ENCODE measurements around the gene MAML2. TPM values are rescaled to one million over a fixed set of nuclear protein-coding genes. Genes with fewer than 3 reads are reported as not detected.

Gene MAML2
- total RNA-seq, 5 donors from 2014 or later (not counting 1 experiment from before 2014, with no cell fraction given) = 30.4 to 66.7 (median 35.1) TPM

DNA sequence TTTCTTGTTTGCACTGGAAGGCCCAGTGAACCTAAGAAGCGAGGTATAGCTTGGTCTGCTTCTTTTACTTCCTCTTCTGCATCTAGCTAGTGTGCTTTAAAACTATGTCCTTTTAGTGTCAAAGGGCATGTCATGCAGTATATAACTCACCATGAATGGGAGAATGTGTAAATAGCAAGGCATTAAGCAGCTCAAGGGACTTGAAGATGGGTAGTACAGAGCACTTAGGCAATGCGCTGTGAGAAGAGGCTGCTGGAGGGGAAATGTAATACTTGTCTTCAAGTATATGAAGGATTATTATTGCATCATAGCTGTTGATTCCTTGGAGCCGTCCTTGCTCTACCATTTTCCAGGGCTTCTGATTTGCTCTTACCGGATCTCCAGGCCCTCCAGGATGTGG, 7.6 kb downstream of the MAML2 start:
- POLR2A ChIA-PET = interaction anchor here (0.7 to 0.9 kb wide), 2 partner anchors 49 to 116 kb away, joined by 3 to 5 read pairs; no protein-coding TSS in a partner anchor
- H3K27ac Mint-ChIP-seq = peak overlapping the region in 1 of 2 donors; percentile 48

DNA sequence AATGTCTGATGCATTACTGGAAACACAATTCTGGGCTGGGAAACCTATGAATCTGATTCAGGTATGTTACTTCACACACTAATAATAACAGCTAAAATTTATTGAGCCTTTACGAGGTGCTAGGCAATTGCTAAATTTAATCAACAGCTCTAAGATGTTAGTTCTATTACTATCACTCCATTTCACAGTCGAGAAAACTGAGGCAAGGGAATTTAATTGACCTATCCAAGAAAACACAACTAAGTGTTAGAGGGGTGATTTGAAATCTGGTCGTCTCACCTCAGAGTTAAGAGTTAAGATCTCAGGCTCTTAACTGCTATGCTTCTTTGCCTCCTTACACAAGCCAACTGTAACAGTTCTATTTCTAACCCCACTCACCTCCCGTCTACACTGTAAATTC, 8.8 kb downstream of the MAML2 start:
- no CpG with 5 or more reads among the region's 4 CpGs for WGBS (ENCODE audit: insufficient coverage)
- peaks cover 35 to 65% of the 10 kb centered on the region in 2 experiments for H3K4me1 ChIP-seq (ENCODE audit: control insufficient read depth in 1 of 2, extremely low read depth in 1 of 2, insufficient read depth in 2 of 2, low read length in 2 of 2)
- H3K9me3 Mint-ChIP-seq = no peaks in the 10 kb centered on the region
- H3K36me3 Mint-ChIP-seq = peaks cover 31% of the 10 kb centered on the region
- no peaks in the 10 kb centered on the region for H3K27me3 ChIP-seq (replicated peaks in 1 of 2; ENCODE audit: control insufficient read depth in 2 of 2, extremely low read depth in 1 of 2, insufficient read depth in 2 of 2, low read length in 1 of 2)
- peaks cover 92 to 97% (median 94%) of the 10 kb centered on the region in 3 donors for H3K4me1 Mint-ChIP-seq
- no peaks in the 10 kb centered on the region for H3K27me3 Mint-ChIP-seq
- DNase-seq (no peak), ATAC-seq (replicated peaks in 1 of 4) (no peak)
- CTCF ChIA-PET = interaction anchor here (1.0 to 1.2 kb wide), 3 partner anchors 9 to 126 kb away, joined by 3 to 4 read pairs (median 3); partner anchors contain the start of gene MAML2 (in 2 of the 2)
- POLR2A ChIA-PET = interaction anchor here in 1 of 2 donors (0.9 to 1.2 kb wide), 2 partner anchors 40 to 48 kb away, joined by 3 to 5 read pairs; no protein-coding TSS in a partner anchor
- no peak overlapping the region for H3K27ac Mint-ChIP-seq
- H3K4me3 Mint-ChIP-seq = peak overlapping the region in 1 of 3 donors; percentile 34
- no peak overlapping the region for H3K4me3 ChIP-seq (ENCODE audit: control insufficient read depth in 1 of 2, extremely low read depth in 1 of 2, low read length in 1 of 2)
- H3K27ac ChIP-seq (ENCODE audit: low read length) = no peak overlapping the region
- H3K36me3 ChIP-seq (ENCODE audit: control insufficient read depth in 2 of 2, extremely low read depth in 1 of 2, insufficient read depth in 1 of 2, low read length in 1 of 2) = peaks cover 0 to 10% of the 10 kb centered on the region in 2 donors
- no peaks in the 10 kb centered on the region for H3K9me3 ChIP-seq

More for the DNA sequence above, 7.6 kb downstream of the MAML2 start:
- Mint-ChIP-seq H3K9me3 (no peaks in the 10 kb centered on the region), H3K4me1 (peaks cover 87 to 97% (median 92%) of the 10 kb centered on the region in 3 donors), H3K36me3 (peaks cover 30% of the 10 kb centered on the region), H3K4me3 (peak overlapping the region in 1 of 3 donors; percentile 87), H3K27me3 (no peaks in the 10 kb centered on the region)
- DNase-seq (no peak), ATAC-seq (replicated peaks in 1 of 4) (no peak)
- Histone ChIP-seq H3K4me3 (ENCODE audit: control insufficient read depth in 1 of 2, extremely low read depth in 1 of 2, low read length in 1 of 2) (no peak overlapping the region), H3K9me3 (no peaks in the 10 kb centered on the region), H3K27me3 (replicated peaks in 1 of 2; ENCODE audit: control insufficient read depth in 2 of 2, extremely low read depth in 1 of 2, insufficient read depth in 2 of 2, low read length in 1 of 2) (no peaks in the 10 kb centered on the region), H3K4me1 (ENCODE audit: control insufficient read depth in 1 of 2, extremely low read depth in 1 of 2, insufficient read depth in 2 of 2, low read length in 2 of 2) (peaks cover 46 to 58% of the 10 kb centered on the region in 2 experiments), H3K36me3 (ENCODE audit: control insufficient read depth in 2 of 2, extremely low read depth in 1 of 2, insufficient read depth in 1 of 2, low read length in 1 of 2) (peaks cover 0 to 10% of the 10 kb centered on the region in 2 donors), H3K27ac (ENCODE audit: low read length) (no peak overlapping the region)
- WGBS (ENCODE audit: insufficient coverage) = 93% methylated on average over 3 of the region's 4 CpGs
- CTCF ChIA-PET = interaction anchor here in 1 of 2 donors (0.5 to 1.5 kb wide), 5 partner anchors 8 to 348 kb away, joined by 3 to 4 read pairs (median 3); partner anchors contain the start of gene MAML2

DNA sequence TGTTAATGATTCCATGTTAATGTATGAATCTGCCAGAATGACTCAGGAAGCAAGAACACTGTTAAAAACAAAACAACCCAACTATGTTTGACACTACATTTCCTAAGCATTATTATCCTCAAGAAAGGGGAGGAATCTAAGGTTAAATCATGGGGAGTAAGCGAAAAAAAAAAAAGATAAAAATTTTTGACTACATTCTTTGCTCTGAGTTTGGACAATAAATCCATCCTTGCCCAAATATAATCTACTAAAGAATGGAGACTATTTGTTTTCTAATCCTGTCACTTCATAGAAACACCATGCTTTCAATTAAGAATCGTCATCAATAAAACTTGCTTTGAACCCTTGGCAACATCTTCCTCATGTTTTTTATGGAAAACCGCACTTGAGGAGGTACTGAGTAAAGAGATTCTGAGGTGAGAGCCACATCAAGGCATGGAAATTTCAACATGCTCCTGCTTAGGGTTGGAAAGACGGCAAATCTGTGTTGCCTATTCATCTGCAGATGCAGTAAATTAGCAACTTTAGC, 9.7 kb downstream of the MAML2 start:
- no peaks in the 10 kb centered on the region for H3K27me3 ChIP-seq (replicated peaks in 1 of 2; ENCODE audit: control insufficient read depth in 2 of 2, extremely low read depth in 1 of 2, insufficient read depth in 2 of 2, low read length in 1 of 2)
- H3K4me3 ChIP-seq (ENCODE audit: control insufficient read depth in 1 of 2, extremely low read depth in 1 of 2, low read length in 1 of 2) = no peak overlapping the region
- H3K4me3 Mint-ChIP-seq = peak overlapping the region in 2 of 3 donors; percentile 11 to 34
- ATAC-seq (replicated peaks in 1 of 4) = no peak
- H3K9me3 Mint-ChIP-seq = no peaks in the 10 kb centered on the region
- no peaks in the 10 kb centered on the region for H3K9me3 ChIP-seq
- H3K27me3 Mint-ChIP-seq = no peaks in the 10 kb centered on the region
- DNase-seq = no peak
- ChIA-PET CTCF (interaction anchor here in 1 of 2 donors (4.8 kb wide), 1 partner anchor 10 kb away, joined by 22 read pairs; the partner anchor contains the start of gene MAML2), POLR2A (no interaction called here)
- 90% methylated on average over 2 of the region's 4 CpGs for WGBS (ENCODE audit: insufficient coverage)
- peaks cover 92 to 97% (median 94%) of the 10 kb centered on the region in 3 donors for H3K4me1 Mint-ChIP-seq
- peaks cover 0 to 10% of the 10 kb centered on the region in 2 donors for H3K36me3 ChIP-seq (ENCODE audit: control insufficient read depth in 2 of 2, extremely low read depth in 1 of 2, insufficient read depth in 1 of 2, low read length in 1 of 2)
- no peak overlapping the region for H3K27ac ChIP-seq (ENCODE audit: low read length)
- H3K36me3 Mint-ChIP-seq = peaks cover 38% of the 10 kb centered on the region
- peak overlapping the region; percentile 18 to 48 for H3K27ac Mint-ChIP-seq
- peaks cover 28 to 58% of the 10 kb centered on the region in 2 experiments for H3K4me1 ChIP-seq (ENCODE audit: control insufficient read depth in 1 of 2, extremely low read depth in 1 of 2, insufficient read depth in 2 of 2, low read length in 2 of 2)

DNA sequence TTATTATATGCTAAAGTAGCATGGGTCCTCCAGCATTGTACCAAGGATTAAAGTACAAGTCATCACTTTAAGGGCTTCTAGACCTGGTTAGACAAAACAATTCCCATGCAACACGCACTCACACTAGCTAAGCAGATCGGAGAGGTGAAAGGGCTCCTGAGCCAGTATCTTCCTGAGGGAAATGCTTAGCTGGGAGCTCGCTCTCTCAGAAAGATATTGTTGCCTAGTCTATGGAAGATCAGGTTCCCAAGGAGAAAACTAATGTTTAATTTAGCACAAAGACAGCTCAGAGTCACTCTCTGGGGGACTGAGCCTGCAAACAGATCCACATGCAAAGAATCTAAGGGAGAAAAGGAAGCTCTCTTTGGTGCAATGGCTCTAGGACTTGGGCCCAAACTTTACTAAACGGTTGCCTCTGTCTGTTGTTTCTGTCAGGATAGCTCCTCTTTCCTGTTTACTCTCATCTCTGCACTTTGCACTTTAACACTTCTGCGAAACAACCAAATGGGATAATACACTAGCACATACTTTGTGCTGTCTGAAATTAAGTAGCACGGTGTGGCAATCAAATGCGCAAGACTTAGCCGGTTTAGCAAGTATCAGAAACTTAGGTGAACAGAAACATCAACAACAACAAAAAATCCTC, 10.7 kb downstream of the MAML2 start:
- Histone ChIP-seq H3K36me3 (ENCODE audit: control insufficient read depth in 2 of 2, extremely low read depth in 1 of 2, insufficient read depth in 1 of 2, low read length in 1 of 2) (peaks cover 0 to 10% of the 10 kb centered on the region in 2 donors), H3K27me3 (replicated peaks in 1 of 2; ENCODE audit: control insufficient read depth in 2 of 2, extremely low read depth in 1 of 2, insufficient read depth in 2 of 2, low read length in 1 of 2) (no peaks in the 10 kb centered on the region), H3K4me3 (ENCODE audit: control insufficient read depth in 1 of 2, extremely low read depth in 1 of 2, low read length in 1 of 2) (no peak overlapping the region), H3K27ac (ENCODE audit: low read length) (no peak overlapping the region), H3K4me1 (ENCODE audit: control insufficient read depth in 1 of 2, extremely low read depth in 1 of 2, insufficient read depth in 2 of 2, low read length in 2 of 2) (peaks cover 21 to 49% of the 10 kb centered on the region in 2 experiments), H3K9me3 (no peaks in the 10 kb centered on the region)
- CTCF ChIA-PET = interaction anchor here (0.6 to 4.8 kb wide), 3 partner anchors 9 to 532 kb away, joined by 3 to 22 read pairs (median 5); partner anchors contain the start of gene MAML2 (in 1 of the 2)
- no peaks in the 10 kb centered on the region for H3K27me3 Mint-ChIP-seq
- peaks cover 39% of the 10 kb centered on the region for H3K36me3 Mint-ChIP-seq
- 53% methylated on average over 3 of the region's 8 CpGs for WGBS (ENCODE audit: insufficient coverage)
- peaks cover 85 to 94% (median 87%) of the 10 kb centered on the region in 3 donors for H3K4me1 Mint-ChIP-seq
- POLR2A ChIA-PET = interaction anchor here (0.6 to 0.7 kb wide), 6 partner anchors 11 to 197 kb away, joined by 3 to 7 read pairs (median 4); partner anchors contain the start of gene MAML2 (in 2 of the 2)
- H3K4me3 Mint-ChIP-seq = peak overlapping the region in 2 of 3 donors; percentile 5 to 34
- no peak for DNase-seq
- H3K9me3 Mint-ChIP-seq = no peaks in the 10 kb centered on the region
- ATAC-seq (replicated peaks in 1 of 4) = peak in 2 of 4 experiments; percentile 24 to 46
- peak overlapping the region; percentile 12 to 18 for H3K27ac Mint-ChIP-seq

DNA sequence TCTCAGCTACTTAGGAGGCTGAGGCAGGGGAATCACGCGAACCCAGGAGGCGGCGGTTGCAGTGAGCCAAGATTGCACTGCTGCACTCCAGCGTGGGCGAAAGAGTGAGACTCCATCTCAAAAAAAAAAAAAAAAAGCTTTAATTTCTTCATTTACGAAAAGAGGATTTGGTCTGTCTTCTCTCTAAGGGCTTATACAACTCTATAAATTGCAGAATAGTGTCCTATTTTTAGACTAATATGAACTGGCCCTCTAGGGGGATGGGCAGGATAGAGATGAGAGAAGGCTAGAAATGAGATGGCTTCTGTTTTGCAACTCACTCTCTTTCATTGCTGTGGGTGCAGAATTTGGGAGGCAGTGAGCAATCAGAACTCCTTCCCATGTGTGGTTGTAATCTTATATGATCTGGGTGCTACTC, 11.3 kb downstream of the MAML2 start:
- Histone ChIP-seq H3K36me3 (ENCODE audit: control insufficient read depth in 2 of 2, extremely low read depth in 1 of 2, insufficient read depth in 1 of 2, low read length in 1 of 2) (peaks cover 0 to 10% of the 10 kb centered on the region in 2 donors), H3K27ac (ENCODE audit: low read length) (no peak overlapping the region), H3K27me3 (replicated peaks in 1 of 2; ENCODE audit: control insufficient read depth in 2 of 2, extremely low read depth in 1 of 2, insufficient read depth in 2 of 2, low read length in 1 of 2) (no peaks in the 10 kb centered on the region), H3K4me1 (ENCODE audit: control insufficient read depth in 1 of 2, extremely low read depth in 1 of 2, insufficient read depth in 2 of 2, low read length in 2 of 2) (peaks cover 21 to 45% of the 10 kb centered on the region in 2 experiments), H3K4me3 (ENCODE audit: control insufficient read depth in 1 of 2, extremely low read depth in 1 of 2, low read length in 1 of 2) (no peak overlapping the region), H3K9me3 (no peaks in the 10 kb centered on the region)
- H3K36me3 Mint-ChIP-seq = peaks cover 43% of the 10 kb centered on the region
- H3K27ac Mint-ChIP-seq = peak overlapping the region in 1 of 2 donors; percentile 18
- no peaks in the 10 kb centered on the region for H3K27me3 Mint-ChIP-seq
- 90% methylated on average over 4 of the region's 7 CpGs for WGBS (ENCODE audit: insufficient coverage)
- H3K9me3 Mint-ChIP-seq = no peaks in the 10 kb centered on the region
- ATAC-seq (replicated peaks in 1 of 4) (peak in 1 of 4 experiments; percentile 19), DNase-seq (no peak)
- H3K4me3 Mint-ChIP-seq = peak overlapping the region in 1 of 3 donors; percentile 34
- POLR2A ChIA-PET = interaction anchor here (0.6 kb wide), 6 partner anchors 11 to 231 kb away, joined by 3 to 7 read pairs (median 5); partner anchors contain the start of gene MAML2 (in 1 of the 2)
- H3K4me1 Mint-ChIP-seq = peaks cover 83 to 93% (median 85%) of the 10 kb centered on the region in 3 donors
- CTCF ChIA-PET = interaction anchor here (0.6 to 4.8 kb wide), 3 partner anchors 10 to 531 kb away, joined by 3 to 22 read pairs (median 5); partner anchors contain the start of gene MAML2 (in 1 of the 2)

DNA sequence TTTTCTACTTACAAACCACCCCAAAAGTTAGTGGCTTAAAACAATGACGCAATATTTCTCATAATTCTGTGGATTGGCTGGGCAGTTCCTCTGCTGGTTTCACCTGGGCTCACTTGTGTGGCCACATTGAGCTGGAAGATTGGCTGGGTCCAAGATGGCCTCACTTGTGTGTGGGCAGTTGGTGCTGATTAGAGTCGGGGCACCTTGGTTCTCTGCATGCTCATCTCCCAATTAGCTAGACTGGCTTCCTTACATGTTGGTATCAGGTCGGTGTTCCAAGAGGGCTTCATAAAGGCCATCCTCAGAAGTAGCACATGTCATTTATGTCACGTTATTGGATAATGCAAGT, 12.5 kb downstream of the MAML2 start:
- peak overlapping the region in 1 of 2 donors; percentile 42 for H3K27ac Mint-ChIP-seq
- Histone ChIP-seq H3K36me3 (ENCODE audit: control insufficient read depth in 2 of 2, extremely low read depth in 1 of 2, insufficient read depth in 1 of 2, low read length in 1 of 2) (peaks cover 0 to 9% of the 10 kb centered on the region in 2 donors), H3K27ac (ENCODE audit: low read length) (no peak overlapping the region), H3K4me3 (ENCODE audit: control insufficient read depth in 1 of 2, extremely low read depth in 1 of 2, low read length in 1 of 2) (no peak overlapping the region), H3K4me1 (ENCODE audit: control insufficient read depth in 1 of 2, extremely low read depth in 1 of 2, insufficient read depth in 2 of 2, low read length in 2 of 2) (peaks cover 17 to 36% of the 10 kb centered on the region in 2 experiments), H3K27me3 (replicated peaks in 1 of 2; ENCODE audit: control insufficient read depth in 2 of 2, extremely low read depth in 1 of 2, insufficient read depth in 2 of 2, low read length in 1 of 2) (no peaks in the 10 kb centered on the region), H3K9me3 (no peaks in the 10 kb centered on the region)
- WGBS (ENCODE audit: insufficient coverage) = 90% methylated on average over 3 of the region's 4 CpGs
- ChIA-PET CTCF (interaction anchor here (0.5 to 4.8 kb wide), 3 partner anchors 11 to 13 kb away, joined by 4 to 22 read pairs (median 5); partner anchors contain the start of gene MAML2 (in 2 of the 2)), POLR2A (interaction anchor here in 1 of 2 donors (0.6 to 0.7 kb wide), 2 partner anchors 9 to 409 kb away, joined by 3 read pairs; no protein-coding TSS in a partner anchor)
- no peaks in the 10 kb centered on the region for H3K9me3 Mint-ChIP-seq
- ATAC-seq (replicated peaks in 1 of 4) = no peak
- DNase-seq = no peak
- peaks cover 82 to 93% (median 83%) of the 10 kb centered on the region in 3 donors for H3K4me1 Mint-ChIP-seq
- H3K36me3 Mint-ChIP-seq = peaks cover 45% of the 10 kb centered on the region
- no peaks in the 10 kb centered on the region for H3K27me3 Mint-ChIP-seq
- peak overlapping the region in 1 of 3 donors; percentile 47 for H3K4me3 Mint-ChIP-seq
